ENCODE results near the gene ATIC. TPM values are rescaled to one million over a fixed set of nuclear protein-coding genes. Genes with fewer than 3 reads are reported as not detected.

Gene ATIC
- total and polyA plus RNA-seq, 2 of the 8 experiments (the other 6 are each of a cell fraction or from before 2014, with no cell fraction given) = 139 to 319 TPM

GRCh38 chr2:215320679-215321078, 8.8 kb downstream of the ATIC start (continued):
- TF ChIP-seq CTCF (IDR thresholded peaks at IDR 0.05; ENCODE audit: control extremely low read depth in 1 of 3, insufficient read depth in 1 of 3, low read depth in 1 of 3, low read length in 3 of 3) = no peak
- TF ChIP-seq SAP30 (IDR thresholded peaks at IDR 0.05; ENCODE audit: insufficient read depth, insufficient replicate concordance, low read length) = no peak
- no peak for TF ChIP-seq RAD21 (IDR thresholded peaks at IDR 0.05 in 1 of 2, conservative IDR thresholded peaks at IDR 0.05 in 1 of 2; ENCODE audit: low read depth in 2 of 2, low read length in 2 of 2)
- TF ChIP-seq SIN3A (conservative IDR thresholded peaks at IDR 0.05 in 1 of 2, IDR thresholded peaks at IDR 0.05 in 1 of 2; ENCODE audit: low read depth in 1 of 2, low read length in 2 of 2) = no peak
